Stimulated activated CD4-positive, alpha-beta T cell treated with anti-CD3 and anti-CD28 coated beads, Interleukin-1b, Interleukin-23, amount 100 ng/mL, for 24 hours (primary cell): ENCODE data around the gene CD74.
"Not testable (repeated sequence)": the region's sequence is repeated elsewhere in the genome, so short reads cannot be mapped to it uniquely, and the experiment has no call there.

Experiments used
- DNase-seq, 4 experiments: peaks; one replicate each; pipeline ENCODE4 v3.0.0-alpha.2; 2020; ENCODE audit warnings: low read depth in 4 of 4, low spot score in 1 of 4

CD74 gene

GRCh38 chr5:150441813-150442698, 29.3 kb upstream of the CD74 start:
- no peak for DNase-seq

GRCh38 chr5:150440948-150441812, 28.5 kb upstream of the CD74 start:
- DNase-seq: no peak

DNA sequence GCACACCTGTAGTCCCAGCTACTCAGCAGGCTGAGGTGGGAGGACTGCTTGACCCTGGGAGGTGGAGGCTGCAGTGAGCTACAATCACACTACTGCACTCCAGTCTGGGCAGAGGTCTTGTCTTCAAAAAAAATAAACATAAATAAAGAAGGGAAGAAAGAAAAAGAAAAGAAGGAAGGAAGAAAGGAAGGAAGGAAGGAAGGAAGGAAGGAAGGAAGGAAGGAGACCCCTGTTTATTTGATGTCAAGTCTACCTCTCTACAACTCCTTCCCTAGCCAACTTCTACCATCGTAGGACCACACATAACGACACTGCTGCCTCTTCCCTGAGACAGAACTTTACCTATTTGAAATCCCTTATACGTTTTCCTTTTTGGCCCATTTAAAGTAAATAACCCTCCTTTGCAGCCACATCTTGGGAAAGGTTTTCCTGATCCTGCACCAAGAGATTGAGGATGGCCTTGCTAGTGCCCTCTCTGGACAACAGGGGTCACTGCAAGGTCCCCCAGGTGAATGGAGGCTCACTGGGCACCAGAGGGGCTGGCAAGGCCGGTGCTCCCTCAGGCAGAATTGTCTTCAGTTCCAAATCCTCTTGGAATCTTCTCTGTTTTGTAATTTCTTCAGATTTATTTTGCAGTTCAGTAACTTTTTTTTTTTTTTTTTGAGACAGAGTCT, 26.3 kb upstream of the CD74 start:
- no peak for DNase-seq

DNA sequence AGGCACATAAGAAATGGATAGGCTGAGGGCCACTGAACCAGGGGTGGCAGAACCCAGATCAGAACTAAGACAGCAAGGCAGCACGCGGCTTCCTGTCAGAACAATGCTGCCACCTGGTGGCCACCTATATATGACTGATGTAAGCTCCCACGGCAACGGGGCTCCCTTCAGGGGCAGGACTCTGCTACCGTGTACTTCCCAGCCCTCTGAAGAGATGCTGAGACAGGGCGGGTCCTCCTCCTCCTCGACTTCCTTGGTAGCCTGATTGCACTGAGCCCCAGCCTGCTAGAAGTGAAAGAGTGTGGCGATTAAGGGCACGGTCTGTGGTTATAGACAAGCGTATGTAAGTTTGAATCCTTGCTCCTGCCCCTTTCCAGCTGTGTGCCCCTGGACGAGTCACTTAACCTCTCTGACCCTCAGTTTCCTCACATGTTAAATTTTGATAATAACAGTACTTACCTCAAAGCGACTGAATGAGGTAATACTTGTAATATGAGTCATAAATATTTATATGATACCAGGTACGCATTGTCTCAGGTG, 23.5 kb upstream of the CD74 start:
- peak; percentile 86 to 94 (median 89) for DNase-seq

- no peak for DNase-seq
Measured at GRCh38 chr5:150434464-150434863, 21.8 kb upstream of the CD74 start.

DNA sequence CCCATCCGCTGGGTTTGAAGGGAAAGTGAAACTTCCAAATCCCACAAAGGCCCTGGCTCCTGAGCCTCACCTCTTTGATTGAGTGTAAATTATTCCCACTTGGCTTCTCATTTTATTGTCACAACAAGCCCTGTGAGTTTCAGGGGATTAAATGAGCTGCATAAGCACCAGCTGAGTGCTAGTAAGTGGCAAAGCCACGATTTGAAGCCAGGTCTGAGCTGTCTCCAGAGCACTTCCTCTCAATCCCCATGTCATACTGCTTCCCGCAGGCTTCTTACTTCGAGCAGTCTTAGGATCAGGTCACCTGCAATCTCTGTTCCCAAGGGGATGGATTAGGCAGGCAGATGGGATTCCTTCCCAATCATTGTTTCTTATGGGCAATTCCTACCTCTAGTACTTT, 18.9 kb upstream of the CD74 start:
- no peak for DNase-seq

GRCh38 chr5:150431048-150431447, 18.3 kb upstream of the CD74 start:
- no peak for DNase-seq

- no peak for DNase-seq
Measured at GRCh38 chr5:150429410-150429873, 16.7 kb upstream of the CD74 start.

GRCh38 chr5:150428978-150429377, 16.3 kb upstream of the CD74 start:
- no peak for DNase-seq

GRCh38 chr5:150428106-150428876, 15.6 kb upstream of the CD74 start:
- no peak for DNase-seq

DNA sequence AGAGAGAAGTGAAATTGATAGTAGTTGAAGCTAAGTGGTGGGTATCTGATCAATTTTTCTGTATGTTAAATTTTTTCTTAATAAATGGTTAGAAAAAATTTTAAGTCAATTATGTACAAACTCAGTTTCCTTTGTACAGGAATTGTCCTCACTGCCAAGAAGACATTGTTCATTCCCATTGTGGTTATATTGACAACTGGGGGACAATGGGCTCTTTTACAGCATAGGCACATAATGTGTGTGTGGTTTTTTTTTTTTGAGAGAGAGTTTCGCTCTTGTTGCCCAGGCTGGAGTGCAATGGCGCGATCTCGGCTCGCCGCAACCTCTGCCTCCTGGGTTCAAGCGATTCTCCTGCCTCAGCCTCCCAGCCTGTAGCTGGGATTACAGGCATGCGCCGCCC, 13.5 kb upstream of the CD74 start:
- not testable (repeated sequence) for DNase-seq

GRCh38 chr5:150422758-150423157, 10.0 kb upstream of the CD74 start:
- DNase-seq: no peak

- DNase-seq: no peak
Measured at GRCh38 chr5:150422075-150422474, 9.4 kb upstream of the CD74 start.

- no peak for DNase-seq
Measured at GRCh38 chr5:150419630-150420270, 7.0 kb upstream of the CD74 start.

GRCh38 chr5:150413902-150414790, 1.4 kb upstream of the CD74 start:
- not testable (repeated sequence) for DNase-seq

DNA sequence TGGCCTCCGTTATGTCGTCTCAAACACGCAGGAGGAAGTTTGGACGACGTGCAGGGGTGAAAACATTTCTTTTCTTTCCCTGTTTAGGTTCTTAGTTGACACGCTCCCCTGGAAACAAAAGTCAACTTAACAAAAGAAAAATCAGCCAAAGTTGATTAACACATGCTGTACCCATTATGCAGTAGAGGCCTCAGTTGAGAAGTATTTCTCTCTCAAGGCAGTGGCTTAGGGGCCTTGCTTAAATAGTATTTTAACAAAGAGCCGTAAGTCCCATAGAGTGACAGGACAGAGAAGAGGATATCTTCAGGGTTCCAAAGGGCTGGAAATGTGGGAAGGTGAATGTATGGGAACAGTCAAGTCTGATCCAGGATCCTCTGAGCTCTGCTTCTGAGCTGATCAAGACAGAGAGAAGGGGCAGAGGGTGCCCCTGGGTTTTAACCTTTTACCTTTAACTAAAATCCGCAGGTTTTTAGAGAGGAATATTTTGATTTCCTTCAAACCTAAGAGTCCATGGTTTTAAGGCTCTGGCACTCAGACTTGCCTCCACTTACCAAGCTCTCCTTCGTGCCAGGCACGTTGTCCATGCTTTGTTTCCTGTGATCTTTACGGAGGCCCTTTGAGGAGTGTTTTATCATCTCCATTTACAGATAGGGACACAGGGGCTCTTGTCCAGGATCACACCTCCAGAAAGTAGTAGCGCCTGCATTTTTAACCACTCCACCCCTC, 629 bp upstream of the CD74 start:
- no peak for DNase-seq

DNA sequence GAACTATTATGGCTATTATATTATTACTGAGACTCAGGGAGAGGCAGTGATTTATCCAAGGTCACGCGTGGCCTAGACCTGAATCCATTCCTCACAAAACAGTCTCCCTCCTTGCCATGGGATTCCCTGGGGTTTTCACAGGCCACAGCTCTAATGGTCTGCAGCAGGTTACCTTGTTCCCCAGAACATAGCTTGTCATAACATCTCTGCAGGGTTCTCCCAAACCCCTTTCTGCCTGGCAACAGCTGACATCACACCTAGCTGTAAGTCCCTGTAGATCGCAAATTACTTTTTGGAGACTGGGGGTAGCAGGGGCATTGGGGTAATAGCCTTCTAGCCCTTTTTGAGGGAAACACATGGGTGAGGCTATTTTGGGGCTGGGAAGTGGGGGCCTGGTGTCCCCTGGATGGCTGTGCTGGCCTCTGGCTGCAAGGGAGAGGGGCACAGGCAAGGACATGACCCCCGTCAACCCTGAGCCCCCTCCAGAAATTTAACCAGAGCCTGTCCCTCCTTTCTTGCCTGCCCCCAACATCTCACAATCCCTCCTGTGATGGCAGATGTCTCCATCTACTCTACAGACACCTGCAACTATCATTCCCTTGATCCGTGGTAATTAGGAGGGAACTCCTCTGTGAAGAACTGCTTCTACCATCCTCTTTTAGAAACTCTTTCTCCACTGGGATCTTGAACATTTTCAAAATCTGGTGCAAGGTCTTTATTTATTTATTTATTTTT, 1.3 kb downstream of the CD74 start:
- DNase-seq: peak in 3 of 4 experiments; percentile 34 to 41 (median 38)
